NT2/D1 (cell line): ENCODE results near the gene SUPT7L.

Experiments used
- DNase-seq: peaks from one replicate; pipeline ENCODE4 v3.0.0-alpha.2; 2011; ENCODE audit warnings: low read depth, low spot score
- H3K27me3 ChIP-seq: 2 replicates; pipeline ENCODE4 v1.6.0; 2011; ENCODE audit warnings: mild to moderate bottlenecking; ENCODE audit not compliant: insufficient read length, insufficient read depth
- H3K36me3 ChIP-seq: 2 replicates; pipeline ENCODE4 v1.6.1; 2011; ENCODE audit warnings: mild to moderate bottlenecking, low read length, mixed read lengths; ENCODE audit not compliant: insufficient read depth, insufficient read length
- H3K4me1 ChIP-seq: 2 replicates; pipeline ENCODE4 v1.5.1; 2011; ENCODE audit not compliant: insufficient read depth, insufficient read length
- H3K4me3 ChIP-seq: 2 replicates; pipeline ENCODE4 v1.5.1; 2011; ENCODE audit warnings: low read depth; ENCODE audit not compliant: insufficient read length
- H3K9ac ChIP-seq: 2 replicates; pipeline ENCODE4 v1.6.0; 2011; ENCODE audit warnings: low read depth; ENCODE audit not compliant: insufficient read length
- H3K9me3 ChIP-seq: 2 replicates; pipeline ENCODE4 v1.5.1; 2011; ENCODE audit warnings: mild to moderate bottlenecking, low read length; ENCODE audit not compliant: insufficient read depth
- SUZ12 ChIP-seq: IDR thresholded peaks from 2 replicates; pipeline ENCODE4 v1.6.1; 2011; ENCODE audit not compliant: insufficient read length, insufficient read depth; ENCODE audit errors: extremely low read depth
- YY1 ChIP-seq: IDR thresholded peaks from 2 replicates; pipeline ENCODE4 v1.6.1; 2011; ENCODE audit not compliant: insufficient read length, insufficient read depth
- ZNF274 ChIP-seq: IDR thresholded peaks from 2 replicates; pipeline ENCODE4 v1.6.1; 2011; ENCODE audit warnings: mild to moderate bottlenecking, low read depth, low read length

SUPT7L gene

GRCh38 chr2:27681841-27682240, 18.4 kb upstream of the SUPT7L start:
- no peak for DNase-seq
- H3K9ac ChIP-seq = no peak overlapping the region
- TF ChIP-seq YY1 = no peak
- TF ChIP-seq ZNF274 = no peak
- no peak for TF ChIP-seq SUZ12
- no peaks in the 10 kb centered on the region for H3K4me1 ChIP-seq
- no peaks in the 10 kb centered on the region for H3K27me3 ChIP-seq
- no peak overlapping the region for H3K4me3 ChIP-seq
- peaks cover 53% of the 10 kb centered on the region for H3K36me3 ChIP-seq
- H3K9me3 ChIP-seq = no peaks in the 10 kb centered on the region

GRCh38 chr2:27680571-27680970, 17.2 kb upstream of the SUPT7L start:
- TF ChIP-seq ZNF274 (no peak), YY1 (no peak), SUZ12 (no peak)
- DNase-seq = no peak

GRCh38 chr2:27672723-27673486, 9.5 kb upstream of the SUPT7L start:
- no peaks in the 10 kb centered on the region for H3K27me3 ChIP-seq
- no peaks in the 10 kb centered on the region for H3K4me1 ChIP-seq
- no peak overlapping the region for H3K9ac ChIP-seq
- DNase-seq = no peak
- no peaks in the 10 kb centered on the region for H3K9me3 ChIP-seq
- H3K4me3 ChIP-seq = no peak overlapping the region
- H3K36me3 ChIP-seq = peaks cover 49% of the 10 kb centered on the region
- TF ChIP-seq ZNF274 (no peak), SUZ12 (no peak), YY1 (no peak)

More at GRCh38 chr2:27680571-27680970, 17.2 kb upstream of the SUPT7L start:
- H3K9me3 ChIP-seq = no peaks in the 10 kb centered on the region
- H3K27me3 ChIP-seq = no peaks in the 10 kb centered on the region
- H3K9ac ChIP-seq = no peak overlapping the region
- H3K4me3 ChIP-seq = no peak overlapping the region
- H3K36me3 ChIP-seq = peaks cover 46% of the 10 kb centered on the region
- H3K4me1 ChIP-seq = no peaks in the 10 kb centered on the region

GRCh38 chr2:27671235-27671634, 7.8 kb upstream of the SUPT7L start:
- TF ChIP-seq ZNF274 (no peak), SUZ12 (no peak), YY1 (no peak)
- Histone ChIP-seq H3K4me1 (no peaks in the 10 kb centered on the region), H3K9ac (no peak overlapping the region), H3K27me3 (no peaks in the 10 kb centered on the region), H3K9me3 (no peaks in the 10 kb centered on the region), H3K36me3 (peaks cover 46% of the 10 kb centered on the region), H3K4me3 (no peak overlapping the region)
- no peak for DNase-seq

GRCh38 chr2:27667446-27667845, 4.0 kb upstream of the SUPT7L start:
- no peaks in the 10 kb centered on the region for H3K27me3 ChIP-seq
- no peaks in the 10 kb centered on the region for H3K9me3 ChIP-seq
- peaks cover 38% of the 10 kb centered on the region for H3K36me3 ChIP-seq
- no peak overlapping the region for H3K4me3 ChIP-seq
- H3K4me1 ChIP-seq = no peaks in the 10 kb centered on the region
- no peak for TF ChIP-seq SUZ12
- no peak for TF ChIP-seq ZNF274
- H3K9ac ChIP-seq = no peak overlapping the region
- DNase-seq = no peak

- DNase-seq = no peak
- Histone ChIP-seq H3K9ac (peak overlapping the region; percentile 84), H3K36me3 (peaks cover 56% of the 10 kb centered on the region), H3K27me3 (no peaks in the 10 kb centered on the region), H3K9me3 (no peaks in the 10 kb centered on the region), H3K4me3 (peak overlapping the region; percentile 91), H3K4me1 (no peaks in the 10 kb centered on the region)
- TF ChIP-seq YY1 = no peak
- TF ChIP-seq ZNF274 = no peak
- TF ChIP-seq SUZ12 = no peak
These were observed 1.4 kb upstream of the SUPT7L start for GRCh38 chr2:27664622-27665363.

GRCh38 chr2:27664154-27664574, 750 bp upstream of the SUPT7L start:
- peaks cover 54% of the 10 kb centered on the region for H3K36me3 ChIP-seq
- TF ChIP-seq SUZ12 = no peak
- TF ChIP-seq ZNF274 = no peak
- no peak for TF ChIP-seq YY1
- no peaks in the 10 kb centered on the region for H3K9me3 ChIP-seq
- peak overlapping the region; percentile 91 for H3K4me3 ChIP-seq
- H3K9ac ChIP-seq = peak overlapping the region; percentile 84
- no peak for DNase-seq
- H3K27me3 ChIP-seq = no peaks in the 10 kb centered on the region
- no peaks in the 10 kb centered on the region for H3K4me1 ChIP-seq

- H3K9ac ChIP-seq = no peak overlapping the region
- DNase-seq = no peak
- H3K27me3 ChIP-seq = no peaks in the 10 kb centered on the region
- H3K4me3 ChIP-seq = no peak overlapping the region
- no peaks in the 10 kb centered on the region for H3K9me3 ChIP-seq
- no peak for TF ChIP-seq ZNF274
- TF ChIP-seq YY1 = no peak
- TF ChIP-seq SUZ12 = no peak
- H3K4me1 ChIP-seq = no peaks in the 10 kb centered on the region
- H3K36me3 ChIP-seq = peaks cover 61% of the 10 kb centered on the region
These were observed 2.0 kb downstream of the SUPT7L start for GRCh38 chr2:27661371-27661770.
